H9 (cell line): ENCODE measurements around the gene TSPAN18. TPM values are rescaled to one million over a fixed set of nuclear protein-coding genes. Genes with fewer than 3 reads are reported as not detected.

ENCODE experiments used
- DNase-seq: peaks from one replicate; pipeline ENCODE4 v3.0.0-alpha.2; 2017
- H2AFZ ChIP-seq: one replicate; pipeline ENCODE4 v1.6.1; 2013; ENCODE audit warnings: mild to moderate bottlenecking, low read length, control low read depth, moderate library complexity
- H2AK5ac ChIP-seq: 2 replicates; pipeline ENCODE4 v1.6.1; 2013; ENCODE audit warnings: low read length, control low read depth, mixed read lengths; ENCODE audit not compliant: insufficient read length
- H2BK120ac ChIP-seq: one replicate; pipeline ENCODE4 v1.6.1; 2013; ENCODE audit warnings: low read depth, mild to moderate bottlenecking, low read length, control low read depth, inconsistent platforms; ENCODE audit not compliant: poor library complexity, severe bottlenecking
- H2BK12ac ChIP-seq: 2 replicates; pipeline ENCODE4 v1.6.1; 2013; ENCODE audit warnings: low read length, control low read depth, mixed read lengths, low read depth; ENCODE audit not compliant: insufficient read length
- H2BK15ac ChIP-seq: 2 replicates; pipeline ENCODE4 v1.6.1; 2013; ENCODE audit warnings: low read depth, low read length, control low read depth
- H2BK20ac ChIP-seq: one replicate; pipeline ENCODE4 v1.6.1; 2013; ENCODE audit warnings: low read depth, mild to moderate bottlenecking, low read length, control low read depth, inconsistent platforms; ENCODE audit not compliant: poor library complexity, severe bottlenecking
- H2BK5ac ChIP-seq: 2 replicates; pipeline ENCODE4 v1.6.1; 2013; ENCODE audit warnings: low read length, control low read depth, mixed read lengths; ENCODE audit not compliant: insufficient read length
- H3K14ac ChIP-seq: 2 replicates; pipeline ENCODE4 v1.6.1; 2013; ENCODE audit warnings: low read length, control low read depth; ENCODE audit not compliant: insufficient read depth
- H3K18ac ChIP-seq: 2 replicates; pipeline ENCODE4 v1.6.1; 2013; ENCODE audit warnings: low read depth, mild to moderate bottlenecking, mixed read lengths, low read length, control low read depth; ENCODE audit not compliant: insufficient read length
- H3K23ac ChIP-seq: 2 replicates; pipeline ENCODE4 v1.6.1; 2013; ENCODE audit warnings: low read length, control low read depth, mixed read lengths, low read depth; ENCODE audit not compliant: insufficient read length
- H3K23me2 ChIP-seq: 2 replicates; pipeline ENCODE4 v1.6.1; 2013; ENCODE audit warnings: low read depth, mild to moderate bottlenecking, mixed read lengths, low read length, control low read depth; ENCODE audit not compliant: insufficient read length, poor library complexity, severe bottlenecking
- H3K27ac ChIP-seq: 2 replicates; pipeline ENCODE4 v1.5.1; 2013; ENCODE audit warnings: low read length, control low read depth, mixed read lengths, low read depth; ENCODE audit not compliant: insufficient read length
- H3K27me3 ChIP-seq: 2 replicates; pipeline ENCODE4 v1.6.1; 2013; ENCODE audit warnings: low read length, control low read depth, inconsistent platforms; ENCODE audit not compliant: insufficient read depth
- H3K4ac ChIP-seq: 2 replicates; pipeline ENCODE4 v1.6.1; 2013; ENCODE audit warnings: low read depth, mild to moderate bottlenecking, control low read depth, inconsistent platforms, low read length, moderate library complexity
- H3K4me1 ChIP-seq: 2 replicates; pipeline ENCODE4 v1.6.1; 2013; ENCODE audit warnings: low read length, control low read depth, inconsistent platforms; ENCODE audit not compliant: insufficient read depth
- H3K4me2 ChIP-seq: 2 replicates; pipeline ENCODE4 v1.6.1; 2013; ENCODE audit warnings: low read length, control low read depth, mixed read lengths; ENCODE audit not compliant: insufficient read length, insufficient read depth
- H3K56ac ChIP-seq: 2 replicates; pipeline ENCODE4 v1.6.1; 2013; ENCODE audit warnings: low read depth, mild to moderate bottlenecking, mixed read lengths, low read length, control low read depth; ENCODE audit not compliant: insufficient read length
- H3K79me1 ChIP-seq: 2 replicates; pipeline ENCODE4 v1.6.1; 2013; ENCODE audit warnings: low read depth, mild to moderate bottlenecking, moderate library complexity, low read length, control low read depth, inconsistent platforms; ENCODE audit not compliant: insufficient read depth, poor library complexity, severe bottlenecking
- H3K79me2 ChIP-seq: 2 replicates; pipeline ENCODE4 v1.6.1; 2013; ENCODE audit warnings: low read length, control low read depth, inconsistent platforms; ENCODE audit not compliant: insufficient read depth
- H3K9ac ChIP-seq: 2 replicates; pipeline ENCODE4 v1.6.1; 2013; ENCODE audit warnings: low read length, control low read depth, mixed read lengths; ENCODE audit not compliant: insufficient read length; ENCODE audit errors: extremely low read depth
- H3K9me3 ChIP-seq: one replicate; pipeline ENCODE4 v1.6.1; 2013; ENCODE audit warnings: low read depth, low read length, inconsistent platforms; ENCODE audit not compliant: control insufficient read depth
- H3T11ph ChIP-seq: one replicate; pipeline ENCODE4 v1.6.1; 2013; ENCODE audit warnings: mild to moderate bottlenecking, low read length, control low read depth, inconsistent platforms
- H4K20me1 ChIP-seq: one replicate; pipeline ENCODE4 v1.6.1; 2013; ENCODE audit not compliant: control insufficient read depth, insufficient read length, insufficient read depth
- H4K5ac ChIP-seq: 2 replicates; pipeline ENCODE4 v1.6.1; 2013; ENCODE audit warnings: low read depth, mild to moderate bottlenecking, mixed read lengths, low read length, control low read depth; ENCODE audit not compliant: insufficient read length
- H4K8ac ChIP-seq: replicated peaks from 2 replicates; pipeline ENCODE4 v1.6.1; 2013; ENCODE audit warnings: low read length, control low read depth, mixed read lengths, low read depth; ENCODE audit not compliant: insufficient read length
- H4K91ac ChIP-seq: 2 replicates; pipeline ENCODE4 v1.6.1; 2013; ENCODE audit warnings: low read depth, mild to moderate bottlenecking, moderate library complexity, mixed read lengths, low read length, control low read depth; ENCODE audit not compliant: insufficient read length
- H3K27ac Mint-ChIP-seq, 3 experiments: 2 replicates in 2 of 3; 3 replicates in 1 of 3; pipeline ENCODE4 v1.8.0; 2020 to 2021; ENCODE audit warnings: mixed read lengths in 3 of 3, mild to moderate bottlenecking in 1 of 3, moderate library complexity in 1 of 3
- H3K27me3 Mint-ChIP-seq: 2 replicates; pipeline ENCODE4 v1.8.0; 2021; ENCODE audit warnings: low read depth, mild to moderate bottlenecking, moderate library complexity, mixed read lengths
- H3K36me3 Mint-ChIP-seq, 3 experiments: 2 replicates in 2 of 3; 3 replicates in 1 of 3; pipeline ENCODE4 v1.8.0; 2020 to 2021; ENCODE audit warnings: low read depth in 3 of 3, mixed read lengths in 3 of 3; ENCODE audit not compliant: insufficient read depth in 1 of 3
- H3K4me1 Mint-ChIP-seq, 2 experiments: 2 replicates each; pipeline ENCODE4 v1.8.0; 2020; ENCODE audit warnings: mixed read lengths in 2 of 2
- H3K4me3 Mint-ChIP-seq, 2 experiments: 2 replicates in 1 of 2; 3 replicates in 1 of 2; pipeline ENCODE4 v1.8.0; 2020 to 2021; ENCODE audit warnings: mild to moderate bottlenecking in 2 of 2, mixed read lengths in 2 of 2, moderate library complexity in 1 of 2
- H3K9me3 Mint-ChIP-seq, 2 experiments: 2 replicates in 1 of 2; 3 replicates in 1 of 2; pipeline ENCODE4 v1.8.0; 2020; ENCODE audit warnings: mild to moderate bottlenecking in 2 of 2, mixed read lengths in 2 of 2, moderate library complexity in 1 of 2
- CTCF ChIP-seq: fragments of 200-600 bp; sonication (generic); conservative IDR thresholded peaks from 3 replicates; pipeline ENCODE4 v1.8.0; 2021; ENCODE audit warnings: antibody characterized with exemption, mild to moderate bottlenecking
- WGBS: extraction: QIAGEN DNeasy Blood & Tissue Kit; methylation state at CpG from one replicate; pipeline ENCODE4 v1.1.7; 2013; ENCODE audit warnings: missing lambda C conversion rate, low lambda C conversion rate, mixed read lengths; ENCODE audit not compliant: insufficient read length; ENCODE audit errors: extremely low coverage; 5-methylcytosine and 5-hydroxymethylcytosine counted together
- total RNA-seq: library from RNA; stranded (reverse); gene quantifications from 2 replicates; pipeline ENCODE4 v1.2.1, GENCODE V29; 2021

The TSPAN18 gene
- total RNA-seq, 1 experiment from 2014 or later = 25.3 TPM

- H3K27ac Mint-ChIP-seq = 0 out of 7 replicates have a peak overlapping the region, but pooled peaks of 1 of the 3 experiments have one; percentile 25
- H3K27me3 ChIP-seq = no peaks in the 10 kb centered on the region
- no peak overlapping the region for H2BK15ac ChIP-seq
- H3K9me3 ChIP-seq = no peaks in the 10 kb centered on the region
- no peak overlapping the region for H2BK20ac ChIP-seq
- no peak overlapping the region for H2BK12ac ChIP-seq
- no peak overlapping the region for H4K8ac ChIP-seq
- no peaks in the 10 kb centered on the region for H3K23me2 ChIP-seq
- H2AFZ ChIP-seq = no peak overlapping the region
- no peak overlapping the region for H2BK120ac ChIP-seq
- peaks cover 6% of the 10 kb centered on the region; the same call in 1 of the 2 replicates for H3K4me1 ChIP-seq
- peaks cover 3% of the 10 kb centered on the region; the same call in 1 of the 2 replicates for H3K27me3 Mint-ChIP-seq
- no peak overlapping the region for H3K4me3 Mint-ChIP-seq
- no peak overlapping the region for H2AK5ac ChIP-seq
- no peak overlapping the region for H3K56ac ChIP-seq
- no peaks in the 10 kb centered on the region for H4K20me1 ChIP-seq
- H3K4me1 Mint-ChIP-seq = peaks cover 41 to 60% of the 10 kb centered on the region in 2 experiments
- H3K79me2 ChIP-seq = no peaks in the 10 kb centered on the region
- WGBS = no CpG with 5 or more reads among the region's 5 CpGs
- H3K4me2 ChIP-seq = no peak overlapping the region
- no peaks in the 10 kb centered on the region for H3K36me3 Mint-ChIP-seq
- H3K9ac ChIP-seq = no peak overlapping the region
- H3K27ac ChIP-seq = no peak overlapping the region
- DNase-seq = no peak
- H3K23ac ChIP-seq = no peak overlapping the region
- H3K14ac ChIP-seq = no peak overlapping the region
- no peak overlapping the region for H3K18ac ChIP-seq
- no peak overlapping the region for H4K5ac ChIP-seq
- TF ChIP-seq CTCF = no peak
- H4K91ac ChIP-seq = no peak overlapping the region
- H3K4ac ChIP-seq = no peak overlapping the region
- H2BK5ac ChIP-seq = no peak overlapping the region
- no peaks in the 10 kb centered on the region for H3K9me3 Mint-ChIP-seq
- no peaks in the 10 kb centered on the region for H3K79me1 ChIP-seq
- H3T11ph ChIP-seq = no peak overlapping the region
These were observed 179.9 kb downstream of the TSPAN18 start for GRCh38 chr11:44906649-44907048.
